Raji (cell line): ENCODE results near the gene OTUD6A.

ENCODE experiments used
- POLR2A ChIP-seq: IDR thresholded peaks from 2 replicates; pipeline ENCODE4 v1.6.1; 2011; ENCODE audit warnings: low read depth, low read length, control low read depth; ENCODE audit not compliant: insufficient read depth

OTUD6A gene

GRCh38 chrX:70062076-70062475, at the start of gene OTUD6A:
Gene OTUD6A (plus strand): TSS chrX:70062457. CDS start chrX:70062525, 68 bp downstream.
- TF ChIP-seq POLR2A: no peak

GRCh38 chrX:70012756-70013155, 49.5 kb upstream of the OTUD6A start:
- no peak for TF ChIP-seq POLR2A

- TF ChIP-seq POLR2A: no peak
These were observed 48.5 kb upstream of the OTUD6A start for GRCh38 chrX:70013466-70014381.

- no peak for TF ChIP-seq POLR2A
These were observed 45.7 kb upstream of the OTUD6A start for GRCh38 chrX:70016513-70016912.

GRCh38 chrX:70022616-70023015, 39.6 kb upstream of the OTUD6A start:
- TF ChIP-seq POLR2A: no peak

GRCh38 chrX:70025464-70025863, 36.8 kb upstream of the OTUD6A start:
- no peak for TF ChIP-seq POLR2A

GRCh38 chrX:70026112-70026850, 36.0 kb upstream of the OTUD6A start:
- no peak for TF ChIP-seq POLR2A

GRCh38 chrX:70026851-70027200, 35.4 kb upstream of the OTUD6A start:
- TF ChIP-seq POLR2A: no peak

GRCh38 chrX:70029863-70030262, 32.4 kb upstream of the OTUD6A start:
- TF ChIP-seq POLR2A: no peak

GRCh38 chrX:70030301-70030767, 31.9 kb upstream of the OTUD6A start:
- TF ChIP-seq POLR2A: no peak

- no peak for TF ChIP-seq POLR2A
These were observed 29.5 kb upstream of the OTUD6A start for GRCh38 chrX:70032792-70033191.

- TF ChIP-seq POLR2A: no peak
These were observed 28.8 kb upstream of the OTUD6A start for GRCh38 chrX:70033348-70034051.

GRCh38 chrX:70034646-70035045, 27.6 kb upstream of the OTUD6A start:
- TF ChIP-seq POLR2A: no peak

- no peak for TF ChIP-seq POLR2A
These were observed 23.7 kb upstream of the OTUD6A start for GRCh38 chrX:70038515-70038914.

GRCh38 chrX:70038951-70039350, 23.3 kb upstream of the OTUD6A start:
- no peak for TF ChIP-seq POLR2A
